NCI-H446 treated with DMSO at 0.1 percent for 48 hours (cell line): ENCODE data around the gene COLEC12.
"Not testable (repeated sequence)": the region's sequence is repeated elsewhere in the genome, so short reads cannot be mapped to it uniquely, and the experiment has no call there.

Source experiments
- DNase-seq: peaks from one replicate; lab custom pipeline; 2025; lab: John Stamatoyannopoulos, UW

The COLEC12 gene

DNA sequence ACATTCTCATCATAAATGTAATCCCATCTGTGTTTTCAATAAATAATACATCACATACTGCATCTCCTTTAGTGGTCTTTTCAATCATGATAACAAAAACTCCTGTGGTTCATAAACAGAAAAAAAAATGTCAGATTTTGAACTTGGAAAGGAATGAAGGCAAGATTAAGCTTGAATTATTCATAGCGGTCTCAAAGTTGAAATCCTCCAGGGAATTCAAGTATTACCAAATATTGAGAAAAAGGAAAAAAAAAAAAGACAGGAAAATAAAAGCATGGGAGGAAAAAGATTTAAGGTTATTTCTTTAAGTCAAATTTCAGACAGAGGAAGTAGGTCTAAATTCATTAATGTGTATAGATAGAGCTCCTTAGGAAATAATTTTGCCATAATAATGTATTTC, 92.1 kb downstream of the COLEC12 start:
- DNase-seq = no peak

DNA sequence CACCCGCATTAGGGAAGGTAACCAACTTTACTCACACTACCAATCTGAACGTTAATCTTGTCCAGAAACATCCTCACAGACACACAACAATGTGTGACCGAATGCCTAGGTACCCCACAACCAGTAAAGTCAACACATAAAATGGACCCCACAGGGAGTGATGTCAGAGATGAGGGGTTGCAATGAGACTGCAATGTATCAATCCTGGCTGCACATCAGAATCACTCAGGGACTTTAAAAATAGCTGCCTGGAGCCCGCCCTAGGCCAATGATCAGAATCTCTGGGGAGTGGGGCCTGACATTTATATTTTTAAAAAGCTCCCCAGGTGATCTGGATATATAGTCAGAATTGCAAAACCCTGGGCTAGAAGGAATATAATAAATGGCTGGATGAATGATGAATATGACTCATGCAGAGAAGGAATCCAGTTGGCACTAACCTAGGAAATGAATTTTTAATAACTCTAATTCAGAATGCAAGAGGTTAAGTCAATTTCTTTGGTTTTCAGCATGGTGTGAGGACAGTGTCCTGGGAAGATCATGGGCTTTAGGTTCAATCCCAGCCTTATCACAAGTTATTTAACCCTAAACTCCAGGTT, 92.8 kb downstream of the COLEC12 start:
- no peak for DNase-seq

DNA sequence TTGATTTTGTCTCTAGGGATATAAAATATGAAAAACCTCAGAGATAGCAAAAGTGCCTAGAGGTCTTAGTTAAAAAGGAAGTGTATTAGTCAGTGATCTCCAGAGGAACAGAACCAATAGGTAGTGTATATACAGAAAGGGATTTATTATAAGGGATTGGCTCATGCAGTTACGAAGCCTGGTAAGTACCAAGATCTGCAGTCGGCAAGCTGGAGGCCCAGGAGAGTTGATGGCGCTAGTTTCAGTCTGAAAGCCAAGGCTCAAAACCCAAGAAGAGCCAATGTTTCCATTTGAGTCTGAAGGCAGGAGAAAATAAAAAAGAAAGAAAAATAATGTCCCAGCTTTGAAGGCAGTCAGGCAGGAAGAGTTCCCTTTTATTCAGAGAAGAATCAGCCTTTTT, 93.3 kb downstream of the COLEC12 start:
- no peak for DNase-seq

DNA sequence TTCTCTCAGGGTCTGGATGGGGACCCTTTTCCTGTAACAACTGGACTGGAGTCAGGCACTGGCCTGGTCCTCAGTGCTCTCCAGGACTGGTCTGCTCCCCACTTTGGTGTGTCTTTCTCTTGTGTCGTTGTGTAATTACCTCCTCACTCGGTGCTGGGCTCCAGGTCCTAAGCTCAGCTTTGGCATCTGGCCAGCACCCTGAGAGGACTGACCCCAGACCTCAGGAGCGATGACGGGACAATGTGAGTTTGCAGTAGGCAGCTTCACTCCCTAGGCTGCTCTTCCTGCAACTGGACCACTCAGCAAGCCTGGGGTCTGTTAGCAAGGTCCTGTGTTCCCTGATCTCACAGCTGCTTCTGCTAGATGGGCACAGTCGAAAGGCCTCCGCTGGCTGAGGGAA, 93.8 kb downstream of the COLEC12 start:
- no peak for DNase-seq

DNA sequence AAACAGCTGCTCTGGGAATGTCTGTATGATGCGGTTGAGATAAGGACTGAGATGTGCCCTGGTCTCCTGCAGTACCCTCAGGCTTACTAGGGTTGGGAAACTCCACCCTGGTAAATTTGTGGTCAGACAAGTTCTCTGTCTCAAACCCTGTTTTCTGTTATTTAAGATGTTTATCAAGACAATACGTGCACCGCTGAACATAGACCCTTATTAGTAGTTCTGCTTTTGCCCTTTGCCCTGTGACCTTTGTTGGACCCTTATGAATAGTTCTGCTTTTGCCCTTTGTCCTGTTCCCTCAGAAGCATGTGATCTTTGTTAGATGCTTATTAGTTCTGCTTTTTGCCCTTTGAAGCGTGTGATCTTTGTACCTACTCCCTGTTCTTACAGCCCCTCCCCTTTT, 95.5 kb downstream of the COLEC12 start:
- DNase-seq = not testable (repeated sequence)

DNA sequence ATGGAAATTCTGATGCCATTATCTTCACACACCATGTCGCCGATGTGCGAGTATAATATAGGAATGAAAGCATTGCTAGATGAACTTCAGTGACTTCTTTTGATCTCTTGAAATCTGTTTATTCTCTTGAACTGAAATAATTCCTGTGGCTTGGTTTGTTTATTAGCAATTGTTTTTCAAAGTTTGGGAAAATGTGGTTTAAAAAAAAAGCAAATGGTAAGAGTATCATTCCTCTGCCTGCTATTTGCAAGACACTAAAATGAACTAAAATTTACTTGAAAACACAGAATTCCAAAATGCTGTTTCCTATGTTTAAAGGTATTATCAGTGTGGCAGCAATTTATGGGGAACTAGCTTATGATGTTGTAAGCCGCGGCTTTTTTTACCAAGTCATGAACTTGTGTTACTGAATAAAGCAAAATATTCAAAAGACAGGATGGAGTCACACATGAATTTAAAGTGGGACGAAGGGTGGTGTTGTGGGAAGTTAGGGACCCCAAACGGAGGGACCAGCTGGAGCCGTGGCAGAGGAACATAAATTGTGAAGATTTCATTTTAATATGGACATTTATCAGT, 96.4 kb downstream of the COLEC12 start:
- no peak for DNase-seq

DNA sequence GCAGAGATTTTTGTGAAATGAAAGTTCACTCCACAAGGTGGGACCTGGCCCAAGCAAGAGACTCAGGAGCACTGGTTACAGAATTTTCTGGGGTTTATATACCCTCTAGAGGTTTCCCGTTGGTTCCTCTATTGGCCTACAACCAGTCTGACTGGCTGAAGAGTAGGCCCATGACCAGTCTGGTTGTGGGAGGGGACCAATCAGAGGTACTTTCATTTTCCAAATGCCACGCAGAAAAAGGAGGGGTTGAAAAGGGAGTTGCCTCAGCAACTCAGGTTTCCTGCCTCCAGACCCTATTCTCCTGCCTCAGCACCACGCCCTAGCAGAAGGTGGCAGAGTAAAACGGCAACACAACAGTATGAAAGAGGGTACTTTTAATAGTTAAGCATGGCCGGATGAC, 98.4 kb downstream of the COLEC12 start:
- DNase-seq = no peak

DNA sequence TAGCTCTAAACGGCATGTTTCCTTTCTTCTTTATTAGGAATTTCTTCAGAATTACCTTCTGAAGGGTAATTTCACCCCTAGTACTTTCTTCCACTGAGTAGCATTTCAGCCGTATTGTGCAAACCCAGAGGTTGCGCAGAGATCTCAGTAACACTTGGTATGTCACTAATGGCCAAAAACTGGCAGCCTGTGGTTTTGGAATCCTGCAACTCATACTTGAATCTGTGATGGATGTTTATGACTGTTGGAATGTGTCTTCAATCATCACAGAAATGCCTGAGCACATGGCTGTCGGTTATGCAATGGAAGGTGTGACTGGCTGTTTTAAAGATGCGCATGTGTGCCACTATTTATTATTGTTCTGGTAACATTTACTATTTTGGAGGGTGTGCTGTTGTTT, 100.0 kb downstream of the COLEC12 start:
- no peak for DNase-seq

DNA sequence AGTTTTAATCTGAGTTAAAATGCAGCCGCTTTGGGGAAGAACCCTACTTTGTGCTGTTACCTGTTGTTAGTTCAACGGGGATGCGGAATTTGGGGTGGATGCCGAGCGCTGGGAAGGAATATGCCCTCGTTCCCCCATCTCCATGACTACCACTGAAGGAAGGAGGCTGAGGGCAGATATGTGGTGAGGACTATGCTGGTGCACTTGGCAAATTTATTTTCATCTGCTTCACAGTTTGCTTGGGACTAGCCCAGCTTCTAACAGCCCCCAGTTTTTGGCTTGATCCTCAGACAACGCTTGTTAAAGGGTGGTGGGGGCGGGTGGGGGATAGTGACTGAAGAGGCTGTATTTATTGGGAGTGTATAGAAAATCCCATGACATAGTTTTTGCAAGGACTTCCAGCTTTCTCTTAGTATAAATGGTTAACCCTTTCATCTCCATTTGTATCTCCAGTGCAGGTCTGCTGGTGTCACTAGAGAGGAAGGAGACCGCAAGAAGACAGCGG, 100.8 kb downstream of the COLEC12 start:
- DNase-seq = no peak

DNA sequence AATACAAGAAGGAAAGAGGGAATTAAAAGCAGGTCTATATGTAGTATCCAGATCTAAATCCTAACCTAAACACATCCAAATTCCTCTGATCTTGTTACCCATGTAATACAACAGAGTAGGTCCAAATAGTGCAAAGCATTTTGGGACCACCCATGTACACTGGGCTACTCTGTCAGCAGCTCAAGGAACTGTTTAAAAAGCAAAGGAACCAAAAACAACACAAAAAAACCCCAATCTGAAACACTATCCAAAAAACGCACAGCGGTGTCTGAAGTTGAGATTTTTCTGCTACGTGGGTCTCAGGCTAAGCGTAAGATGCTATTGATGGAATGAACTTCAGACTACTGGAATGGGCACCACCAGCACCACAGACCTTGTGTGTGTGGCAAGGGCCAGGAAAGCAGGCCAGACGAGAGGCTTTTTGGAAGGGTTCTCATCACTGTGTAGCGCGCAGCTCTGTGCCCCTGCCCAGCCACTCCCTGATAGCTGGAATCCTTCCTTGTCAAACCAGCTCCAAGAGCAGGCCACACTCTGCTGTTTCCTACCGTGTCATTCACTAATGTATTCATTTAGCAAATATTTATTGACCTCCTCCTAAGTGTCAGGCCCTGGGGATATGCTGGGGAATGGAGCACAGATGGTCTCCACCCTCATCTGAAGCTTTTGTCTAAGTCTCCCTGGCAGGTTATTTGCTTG, 101.4 kb downstream of the COLEC12 start:
- DNase-seq = no peak

DNA sequence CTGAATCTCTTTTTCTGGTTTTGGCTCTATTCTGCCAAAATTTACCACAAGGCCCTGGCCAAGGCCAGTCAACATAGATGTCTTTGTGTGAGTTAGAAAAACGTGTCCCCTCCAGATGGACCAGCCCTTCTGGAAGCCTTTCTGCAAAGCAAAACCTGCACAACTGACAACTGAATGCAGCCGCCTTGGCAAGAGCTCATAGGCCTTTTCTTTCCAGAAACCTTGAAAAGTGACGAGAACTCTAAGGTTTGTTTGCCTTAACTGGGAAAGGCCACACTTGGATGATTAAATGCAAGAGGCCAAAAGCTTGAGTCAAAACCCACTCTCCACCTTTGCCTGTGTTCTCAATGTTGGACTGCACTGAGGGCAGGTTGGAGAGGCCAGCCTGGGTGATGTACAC, 103.9 kb downstream of the COLEC12 start:
- DNase-seq = no peak

DNA sequence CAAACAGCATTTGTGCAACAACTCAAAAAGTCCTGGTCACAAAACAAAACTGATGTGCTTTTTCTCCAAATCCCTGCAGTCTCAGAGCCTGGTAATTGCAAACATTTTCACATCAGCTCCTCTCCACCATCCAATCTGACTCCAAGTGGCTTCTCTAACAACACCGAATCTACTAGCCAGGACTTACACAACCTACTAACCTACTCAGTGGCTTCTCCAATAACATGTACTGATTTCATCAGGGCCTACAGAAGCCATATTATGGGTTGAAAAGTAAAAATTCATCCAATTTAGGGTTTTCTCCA, 104.3 kb downstream of the COLEC12 start:
- no peak for DNase-seq

DNA sequence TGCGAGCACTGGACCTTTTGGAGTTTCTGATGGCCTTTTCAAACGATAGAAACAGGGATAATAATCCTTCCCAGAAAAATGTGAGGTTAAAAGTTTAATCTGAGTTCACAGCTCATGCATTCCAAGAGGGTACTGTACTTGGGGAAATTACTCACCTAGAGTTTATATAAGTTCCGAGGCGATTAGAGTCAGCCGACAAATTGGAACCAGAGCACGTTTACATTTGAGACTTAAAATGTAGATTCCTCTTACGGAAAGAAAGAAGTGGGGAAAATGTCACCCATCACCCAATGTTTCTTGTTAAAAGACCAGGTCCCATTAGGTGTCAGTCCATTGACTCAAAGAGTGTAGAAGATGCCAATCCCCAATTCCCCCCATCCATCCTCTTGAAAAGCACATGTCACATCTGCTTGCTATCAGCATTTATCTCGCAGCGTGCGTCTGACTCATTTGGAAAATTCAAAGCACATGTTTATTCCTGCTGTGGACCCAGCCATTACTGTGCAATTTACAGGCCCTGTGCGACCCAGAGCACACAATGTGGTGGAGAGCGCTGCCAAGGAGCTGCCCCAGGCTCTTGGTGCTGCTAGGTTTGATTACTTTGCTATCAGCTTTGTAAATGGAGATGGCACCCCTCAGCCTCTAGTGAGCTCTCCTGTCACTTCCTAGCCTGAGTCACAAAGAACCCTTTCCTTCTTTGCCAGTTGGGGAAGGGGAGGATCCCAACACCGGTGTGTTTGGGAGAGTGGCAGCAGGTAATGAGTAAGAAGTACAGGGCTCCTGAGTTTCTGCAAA, 104.8 kb downstream of the COLEC12 start:
- DNase-seq = no peak

DNA sequence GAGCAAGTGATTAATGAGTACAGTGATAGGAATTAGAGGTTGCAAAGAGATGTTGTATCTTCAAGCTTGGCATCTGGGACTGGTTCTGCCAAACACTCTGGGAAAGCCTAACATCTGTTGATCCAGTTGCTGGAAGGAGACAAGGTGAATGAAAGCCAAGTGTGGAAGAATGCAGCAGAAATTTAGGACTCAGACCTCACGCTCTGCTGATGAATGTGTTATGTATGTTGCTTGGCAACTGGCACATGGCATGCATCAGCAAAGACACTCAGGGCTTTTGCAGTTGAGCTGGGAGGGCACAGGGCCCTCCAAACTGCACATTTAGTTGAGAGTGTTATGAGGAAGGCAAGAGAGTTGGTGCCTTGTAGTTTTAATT, 105.5 kb downstream of the COLEC12 start:
- DNase-seq = no peak

DNA sequence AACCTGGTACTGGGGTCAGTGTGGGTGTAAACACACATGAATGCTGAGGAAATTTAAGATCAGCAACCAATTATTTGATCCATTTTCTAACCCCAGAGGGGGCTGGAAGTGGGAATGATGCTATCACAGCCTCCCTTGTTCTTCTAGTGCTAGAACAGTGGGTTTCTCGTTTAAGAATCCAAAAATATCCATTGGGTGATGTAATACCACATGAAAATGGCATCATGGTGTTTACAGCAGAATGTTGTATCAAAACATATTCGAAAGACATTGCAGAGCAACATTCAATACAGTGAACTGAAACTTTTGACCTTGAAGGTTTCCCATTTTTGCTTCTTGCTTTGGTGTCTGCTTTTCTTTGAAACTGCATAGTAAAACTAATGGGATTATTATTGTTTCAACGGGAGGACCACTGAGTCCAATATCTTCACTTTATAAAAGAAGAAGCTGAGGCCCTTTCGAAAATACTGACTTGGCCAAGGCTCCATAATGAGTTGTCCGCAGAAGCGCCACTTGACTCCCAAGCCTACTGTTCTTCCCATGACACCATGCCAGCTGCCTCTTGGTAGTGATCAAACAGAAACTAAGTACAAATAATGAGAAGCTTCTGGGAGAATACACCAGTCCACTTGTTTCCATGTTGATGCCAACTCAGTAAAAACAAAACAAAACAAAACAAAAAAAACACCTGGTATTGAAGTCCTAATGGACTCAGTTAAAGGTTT, 106.1 kb downstream of the COLEC12 start:
- DNase-seq = no peak

DNA sequence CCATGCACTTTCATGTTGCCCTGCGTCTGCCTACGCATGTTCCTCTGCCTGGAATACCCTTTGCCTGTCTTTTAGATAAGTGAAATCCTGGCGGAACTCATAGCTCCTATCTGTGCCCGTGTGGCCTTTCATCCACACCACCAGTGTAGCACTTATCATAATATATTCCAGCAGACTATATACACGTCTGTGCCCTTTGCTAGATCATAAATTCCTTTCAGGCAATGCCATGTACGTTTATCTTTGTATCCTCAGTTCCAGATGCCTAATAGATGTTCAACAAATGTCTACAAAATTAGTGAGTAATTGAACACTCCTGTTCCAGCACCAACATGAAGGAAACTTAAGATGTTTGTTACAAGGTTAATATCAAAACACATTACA, 106.9 kb downstream of the COLEC12 start:
- DNase-seq = no peak

DNA sequence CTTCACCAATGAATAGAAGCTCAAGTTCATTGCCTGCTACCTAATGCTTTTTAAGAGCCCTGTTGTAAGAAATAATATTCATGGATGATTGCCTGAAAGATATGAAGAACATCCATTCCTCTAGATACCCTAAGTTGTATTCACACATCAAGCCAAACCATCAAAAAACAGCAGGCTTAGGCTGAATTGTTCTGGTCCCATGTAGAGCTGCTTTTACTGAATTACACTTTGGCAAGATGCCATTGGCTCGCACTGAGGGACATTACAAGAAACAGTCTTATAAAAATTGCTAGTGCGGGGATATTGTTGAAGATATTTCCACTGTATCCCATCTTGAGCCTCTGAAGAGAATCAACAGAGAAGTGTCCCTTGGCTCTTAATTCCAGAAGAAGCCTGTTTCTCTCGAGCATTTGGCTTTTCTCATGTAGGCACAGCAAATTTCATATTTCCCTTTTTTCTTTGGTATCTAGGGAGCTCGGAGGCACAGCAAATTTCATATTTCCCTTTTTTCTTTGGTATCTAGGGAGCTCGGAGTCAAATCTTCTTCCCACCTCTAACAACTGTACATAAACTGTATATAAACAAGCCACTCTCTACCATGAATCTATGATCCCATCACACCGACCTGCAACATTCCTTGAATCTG, 107.5 kb downstream of the COLEC12 start:
- no peak for DNase-seq

DNA sequence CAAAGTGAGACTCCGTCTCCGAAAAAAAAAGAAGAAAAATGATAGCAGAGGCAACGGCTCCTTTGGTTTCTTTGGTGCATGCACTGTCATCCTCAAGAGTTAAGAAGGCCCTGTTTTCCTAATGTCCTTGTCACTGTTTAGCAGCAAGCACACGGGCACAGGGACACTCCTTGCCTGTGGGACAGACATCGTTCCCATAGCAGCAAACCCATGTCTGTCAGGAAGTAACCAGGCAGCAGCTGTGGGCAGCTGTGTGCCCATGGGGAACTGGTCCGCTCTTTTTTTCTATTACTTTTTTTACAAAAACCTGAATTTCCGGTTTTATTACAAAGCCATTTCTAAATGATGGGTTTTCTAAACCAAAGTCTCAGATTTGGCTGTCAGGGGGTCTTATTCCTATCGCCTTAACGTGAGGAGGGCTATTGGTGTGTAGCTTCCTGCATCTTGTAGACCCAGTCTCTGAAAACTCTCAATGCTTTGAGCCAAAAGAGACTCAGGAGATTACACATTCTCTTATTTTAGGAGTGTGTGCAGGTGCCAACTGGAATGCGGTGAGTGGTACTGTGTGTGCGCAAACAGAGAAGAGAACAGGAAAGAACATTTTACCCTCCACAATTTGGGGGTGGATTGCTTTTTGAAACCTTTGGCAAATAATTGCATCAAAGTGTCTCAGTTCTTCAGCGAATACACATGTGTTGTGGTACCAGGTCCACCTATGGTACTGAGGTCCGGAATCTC, 109.6 kb downstream of the COLEC12 start:
- no peak for DNase-seq

DNA sequence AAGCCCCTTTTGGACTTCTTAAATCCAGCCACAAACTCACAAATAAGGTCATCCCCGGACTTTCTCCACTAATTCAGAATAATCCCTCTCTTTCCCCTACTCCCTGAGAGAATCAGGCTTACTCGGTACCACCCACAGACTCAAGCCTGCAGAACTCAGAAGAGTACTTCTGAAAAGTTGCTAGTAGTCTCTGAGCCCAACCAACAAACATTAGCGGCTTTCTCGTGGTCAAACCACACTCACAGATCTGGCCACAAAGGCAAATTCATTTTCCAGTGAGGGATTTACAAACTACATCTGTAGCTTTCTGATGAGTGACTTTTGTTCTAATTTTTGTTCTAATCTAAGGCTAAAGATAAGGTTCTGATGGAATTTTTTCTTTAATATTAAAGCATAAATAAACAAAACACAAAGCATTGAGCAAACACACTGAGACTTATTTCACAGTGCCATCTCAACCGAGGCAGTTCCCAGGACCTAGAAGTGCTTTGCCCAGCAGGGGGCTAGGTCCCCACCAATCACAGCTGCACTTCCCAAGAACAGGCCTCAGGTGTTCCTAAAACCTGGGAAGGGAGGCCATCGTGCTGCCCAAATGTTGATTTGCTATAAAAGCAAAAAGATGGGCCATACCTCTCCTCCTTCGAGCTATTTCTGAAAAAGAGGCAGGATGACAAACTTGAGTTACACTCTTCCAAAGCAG, 110.7 kb downstream of the COLEC12 start:
- no peak for DNase-seq

DNA sequence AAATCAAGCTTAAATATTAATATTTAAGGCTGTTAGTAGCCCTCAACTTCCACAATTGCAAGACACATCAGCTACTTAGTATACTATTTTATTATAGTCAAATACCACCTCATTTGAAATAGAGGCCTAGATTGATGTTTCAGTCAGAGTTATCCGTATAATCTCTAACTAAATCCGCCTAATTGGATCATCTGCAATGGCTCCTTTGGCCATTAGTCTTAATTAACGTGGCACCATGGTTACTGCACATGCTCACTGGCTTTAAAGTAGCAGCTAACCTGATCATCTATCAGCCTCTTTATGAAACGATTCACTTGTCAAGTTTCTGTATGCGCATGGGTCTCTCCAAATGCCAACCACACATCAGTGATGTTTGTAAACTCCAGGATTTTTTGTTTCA, 112.3 kb downstream of the COLEC12 start:
- DNase-seq = no peak

DNA sequence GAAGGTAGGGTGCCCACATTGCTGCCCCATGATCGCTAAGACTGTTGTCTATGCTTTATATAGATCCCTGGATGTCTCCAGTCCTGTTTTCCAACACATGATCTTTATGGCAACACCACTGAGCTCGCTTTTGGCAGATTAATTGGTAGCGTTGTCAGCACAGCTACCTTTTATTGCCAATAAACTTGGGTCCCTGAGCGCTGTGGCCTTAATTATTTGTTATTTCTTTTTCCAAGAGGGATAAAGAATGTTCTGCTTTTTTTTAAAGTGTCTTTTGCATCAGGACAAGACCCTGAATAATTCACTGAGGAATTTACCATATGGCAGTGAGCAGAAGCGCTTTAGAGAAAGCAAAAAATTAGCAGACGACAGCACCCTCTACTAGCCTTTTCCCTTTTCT, 113.5 kb downstream of the COLEC12 start:
- no peak for DNase-seq
